IPS DF 4.7 (cell line): Measurements from ENCODE around the gene SH3BGRL.
A peak's percentile ranks its signal among the peaks of the same experiment; 100 is the strongest.

ENCODE experiments used
- DNase-seq: peaks from one replicate; pipeline ENCODE4 v3.0.0-alpha.2; 2013; ENCODE audit warnings: low spot score; ENCODE audit errors: extremely low read depth

Gene SH3BGRL

DNA sequence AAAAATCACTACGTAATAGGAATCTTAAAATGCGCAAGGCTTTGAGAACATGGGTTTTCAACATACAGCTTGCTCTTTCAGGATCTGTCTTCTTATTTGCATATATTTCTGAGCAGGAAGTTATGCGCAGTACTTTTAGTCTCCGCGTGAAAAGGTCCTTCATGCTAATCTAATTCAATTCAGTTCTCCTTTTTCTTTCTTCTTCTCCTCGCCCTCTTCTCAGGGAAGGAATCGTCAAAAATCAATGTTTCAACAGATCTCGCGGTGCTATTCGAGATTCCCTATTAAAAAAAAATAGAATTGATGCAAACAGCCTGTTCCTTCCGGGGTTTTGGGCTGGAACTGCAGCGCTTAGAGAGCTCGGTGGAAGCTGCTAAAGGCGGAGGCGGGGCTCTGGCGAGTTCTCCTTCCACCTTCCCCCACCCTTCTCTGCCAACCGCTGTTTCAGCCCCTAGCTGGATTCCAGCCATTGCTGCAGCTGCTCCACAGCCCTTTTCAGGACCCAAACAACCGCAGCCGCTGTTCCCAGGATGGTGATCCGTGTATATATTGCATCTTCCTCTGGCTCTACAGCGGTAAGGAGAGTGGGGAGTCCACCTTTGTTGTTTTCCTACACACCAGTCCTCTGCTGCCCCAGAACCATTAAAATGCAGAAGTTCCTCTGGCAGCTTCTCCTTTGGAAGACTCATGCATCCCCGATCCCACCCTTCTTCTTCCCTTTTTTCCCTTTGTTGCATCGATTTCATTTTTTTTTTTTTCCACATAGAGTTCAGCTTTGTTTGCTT lies at the start of gene SH3BGRL, which contains the start of gene HMGN5:
SH3BGRL (plus strand) TSS at position 432 of the 785 bp plus-strand sequence; CDS start at position 531, 99 bp downstream.
HMGN5 (minus strand) TSS at position 243 of the 785 bp plus-strand sequence. CDS start 80,364 bp downstream, outside the sequence.
- peak; percentile 30 for DNase-seq

DNA sequence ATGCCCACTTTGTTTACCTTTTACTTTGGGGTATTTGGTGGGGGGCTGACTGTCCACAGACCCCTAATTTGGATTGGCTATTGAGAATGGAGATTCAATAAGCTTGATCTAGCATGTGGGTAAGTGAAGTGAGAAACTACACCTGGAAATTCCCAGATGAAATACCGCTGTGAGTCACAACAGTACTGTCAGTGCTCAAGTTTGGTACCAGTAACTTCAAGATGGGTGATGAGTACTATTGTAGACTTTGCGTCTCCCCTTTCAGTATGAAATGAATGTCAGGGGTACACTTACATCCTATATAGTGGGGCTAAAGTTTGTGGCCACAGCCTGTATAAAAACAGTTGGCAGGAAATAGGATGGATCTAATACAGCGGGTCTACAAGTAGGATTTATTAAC lies 33.5 kb upstream of the SH3BGRL start:
- DNase-seq, result no peak

DNA sequence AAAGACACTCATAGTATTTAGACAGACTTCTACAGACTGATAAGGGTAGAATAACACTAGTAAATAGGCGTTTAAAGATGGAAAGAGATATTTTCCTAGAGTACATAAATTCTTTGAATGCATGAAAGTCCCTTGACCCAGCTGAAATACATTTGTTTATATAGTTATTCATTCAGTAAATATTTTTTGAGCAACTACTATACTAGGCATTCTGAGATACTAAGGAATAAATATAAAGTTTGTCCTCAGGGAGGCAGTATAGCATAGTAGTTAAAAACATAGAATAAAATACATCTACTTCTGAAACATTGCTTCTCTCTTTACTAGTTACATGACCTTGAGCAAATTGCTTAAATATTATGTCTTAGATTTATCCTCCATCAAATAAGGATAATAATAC lies 27.6 kb upstream of the SH3BGRL start:
- DNase-seq, result no peak

DNA sequence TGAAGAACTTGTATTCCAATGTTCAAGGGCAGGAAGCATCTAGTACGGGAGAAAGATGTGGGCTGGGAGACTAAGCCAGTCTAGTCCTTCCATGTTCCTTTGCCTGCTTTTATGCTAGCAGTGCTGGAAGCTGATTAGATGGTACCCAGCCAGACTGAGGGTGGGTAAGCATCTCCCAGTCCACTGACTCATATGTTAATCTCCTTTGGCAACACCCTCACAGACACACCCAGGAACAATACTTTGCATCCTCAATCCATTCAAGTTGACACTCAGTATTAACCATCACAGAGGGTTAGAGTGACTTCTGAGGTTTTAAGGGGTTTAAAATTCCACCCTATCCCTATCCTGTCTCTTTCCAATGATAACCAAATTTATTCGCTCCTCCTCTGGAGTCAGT lies 6.6 kb upstream of the SH3BGRL start:
- no peak for DNase-seq

DNA sequence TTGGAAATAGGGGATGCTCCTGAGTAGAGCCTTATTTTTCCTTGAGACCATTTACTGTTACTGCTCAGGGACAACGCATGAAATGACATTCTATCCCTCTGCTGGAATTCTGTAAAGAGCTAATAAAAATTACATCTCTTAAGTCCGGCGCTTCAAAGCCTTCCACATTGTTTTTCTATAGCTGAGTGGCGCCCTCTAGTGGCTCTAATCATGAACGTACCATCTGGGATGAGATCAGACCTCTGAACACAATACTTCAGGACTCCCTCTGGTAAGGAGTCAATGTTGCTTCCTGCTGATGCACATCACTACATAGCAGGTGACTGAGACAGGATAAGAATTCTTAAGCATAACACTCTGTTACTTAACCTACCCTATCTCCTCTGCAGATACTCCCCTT lies 6.2 kb upstream of the SH3BGRL start:
- no peak for DNase-seq

DNA sequence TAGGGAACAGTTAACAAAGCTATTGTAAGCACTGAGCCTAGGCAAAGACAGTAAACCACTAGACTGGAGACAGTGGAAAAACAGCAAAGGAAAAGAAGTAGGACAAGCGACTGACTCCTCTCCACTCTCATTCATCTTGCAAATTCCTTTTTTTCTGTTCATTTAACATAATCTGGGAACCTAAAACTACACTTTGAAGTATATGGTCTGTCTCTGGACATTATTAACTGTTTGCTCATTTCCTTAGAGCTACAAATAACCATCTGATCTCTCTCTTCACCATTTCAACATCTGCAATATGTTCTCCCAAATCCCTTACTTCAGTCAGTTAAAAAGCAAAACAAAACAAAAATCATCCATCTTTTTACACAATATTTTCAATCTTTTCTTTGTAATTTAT lies 831 bp upstream of the SH3BGRL start:
- no peak for DNase-seq

DNA sequence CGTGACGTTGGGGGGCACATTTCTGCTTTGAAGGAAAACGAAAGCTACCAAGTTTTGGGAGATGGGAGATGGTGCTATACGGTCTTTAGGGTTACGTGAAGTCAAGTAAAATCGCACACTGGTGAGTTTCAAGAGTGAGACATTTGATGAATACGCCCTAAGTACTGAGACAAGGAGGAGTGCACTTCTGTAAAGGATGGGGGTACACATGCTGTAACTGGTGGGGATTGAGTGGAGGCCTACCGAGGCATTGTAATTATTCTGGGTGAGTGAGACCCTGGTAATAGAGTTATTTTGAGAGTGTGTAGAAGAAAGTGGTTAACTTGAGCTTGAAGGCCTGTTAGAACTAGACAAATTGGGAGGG lies 536 bp downstream of the SH3BGRL start:
- no peak for DNase-seq

DNA sequence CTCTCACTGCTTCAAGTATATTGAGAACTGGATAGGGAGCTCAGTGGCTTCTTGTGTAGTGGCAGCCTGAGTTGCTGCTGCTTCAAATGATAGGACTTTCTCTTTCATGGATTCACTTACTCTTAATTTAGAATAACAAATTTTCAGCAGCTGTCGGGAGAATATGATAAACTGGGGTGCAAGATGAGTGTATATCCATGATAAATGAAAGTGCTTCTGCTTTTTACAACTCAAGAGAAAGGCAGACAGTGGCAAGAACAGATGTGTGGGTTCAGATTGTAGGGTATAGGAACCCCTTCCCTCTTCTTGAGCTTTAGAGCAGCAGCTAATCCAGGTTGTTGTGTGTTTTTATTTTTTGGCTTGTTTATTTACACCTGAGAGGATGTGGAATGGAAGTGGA lies 1.0 kb downstream of the SH3BGRL start:
- DNase-seq, result no peak

DNA sequence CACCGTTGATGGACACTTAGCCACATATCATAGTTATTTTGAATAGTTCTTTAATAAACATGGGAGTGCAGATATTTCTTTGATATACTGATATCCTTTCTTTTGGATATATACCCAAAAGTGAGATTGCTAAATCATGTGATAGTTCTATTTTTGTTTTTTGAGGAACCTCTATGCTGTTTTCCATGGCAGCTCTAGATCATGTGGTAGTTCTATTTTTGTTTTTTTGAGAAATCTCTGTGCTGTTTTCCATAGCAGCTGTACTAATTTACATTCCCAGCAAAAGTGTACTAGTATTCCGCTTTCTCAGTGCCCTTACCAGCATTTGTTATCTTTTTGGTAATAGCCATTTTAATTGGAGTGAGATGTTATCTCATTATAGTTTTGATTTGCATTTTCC lies 3.6 kb downstream of the SH3BGRL start:
- no peak for DNase-seq

DNA sequence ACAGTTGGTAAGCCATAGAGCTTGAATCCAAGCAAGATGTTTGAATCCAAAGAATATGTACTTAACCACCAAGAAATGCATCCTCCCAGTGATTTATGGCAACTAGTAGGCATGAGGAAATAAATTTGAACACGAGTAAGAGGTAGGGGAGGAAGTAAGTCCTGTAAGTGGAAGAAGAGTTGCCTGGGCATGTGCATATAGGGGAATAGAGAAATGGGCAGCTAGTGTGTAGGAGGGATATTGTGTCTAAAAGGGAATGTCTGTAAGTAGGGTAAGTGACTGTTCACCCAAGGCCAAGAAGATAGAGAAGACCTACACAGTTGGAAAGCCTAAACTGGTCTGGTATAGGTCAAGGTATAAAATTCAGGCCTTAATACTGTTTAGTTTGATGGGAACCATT lies 4.6 kb downstream of the SH3BGRL start:
- no peak for DNase-seq

DNA sequence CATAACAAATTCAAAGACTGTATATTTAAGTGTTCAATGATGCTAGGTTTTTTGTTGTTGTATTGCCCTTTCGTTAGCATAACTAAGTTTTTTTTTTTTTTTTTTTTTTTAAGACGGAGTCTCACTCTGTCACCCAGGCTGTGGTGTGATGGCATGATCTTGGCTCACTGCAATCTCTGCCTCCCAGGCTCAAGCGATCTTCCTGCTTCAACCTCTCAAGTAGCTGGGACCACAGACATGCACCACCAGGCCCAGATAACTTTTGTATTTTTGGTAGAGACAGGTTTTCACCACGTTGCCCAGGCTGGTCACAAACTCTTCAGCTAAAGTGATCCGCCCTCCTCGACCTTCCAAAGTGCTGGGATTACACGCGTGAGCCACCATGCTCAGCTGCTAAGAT lies 7.0 kb downstream of the SH3BGRL start:
- DNase-seq, result no peak

DNA sequence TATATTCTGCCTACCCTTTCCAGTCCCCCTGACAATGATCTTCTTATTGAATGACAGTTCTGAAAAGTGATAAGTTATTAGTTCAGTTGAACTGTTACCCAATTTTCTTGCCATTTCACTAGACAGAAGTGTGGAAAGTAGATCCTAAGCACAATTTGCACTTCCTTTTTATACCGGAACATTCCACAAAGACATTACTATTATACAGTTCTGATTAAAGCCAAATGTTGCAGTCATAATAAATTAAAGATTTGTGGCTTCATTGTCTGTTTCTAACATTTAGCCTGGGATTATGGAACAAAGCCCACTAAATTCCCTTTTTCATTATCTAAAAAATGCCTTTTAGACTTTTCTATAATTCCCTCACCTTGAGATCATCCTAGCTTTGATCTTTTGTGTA lies 13.8 kb downstream of the SH3BGRL start:
- DNase-seq, result no peak

DNA sequence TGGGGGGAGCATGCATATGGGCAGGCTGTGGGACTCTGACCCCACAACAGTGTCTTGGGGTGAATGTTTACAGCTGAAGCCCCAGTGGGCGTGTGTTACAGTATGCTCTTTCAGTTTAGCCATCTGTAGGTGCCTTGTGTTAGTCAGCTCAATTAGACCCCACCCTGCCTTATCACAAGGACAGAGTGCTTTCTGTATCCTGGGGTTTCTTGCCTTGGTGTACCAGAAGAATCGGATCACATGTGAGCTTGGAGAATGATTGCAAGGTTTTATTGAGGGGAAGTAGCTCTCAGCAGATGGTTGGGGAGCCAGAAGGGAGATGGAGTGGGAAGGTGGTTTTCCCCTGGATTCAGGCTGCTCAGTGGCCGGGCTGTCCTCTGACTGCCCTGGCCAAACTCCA lies 27.3 kb downstream of the SH3BGRL start:
- no peak for DNase-seq

DNA sequence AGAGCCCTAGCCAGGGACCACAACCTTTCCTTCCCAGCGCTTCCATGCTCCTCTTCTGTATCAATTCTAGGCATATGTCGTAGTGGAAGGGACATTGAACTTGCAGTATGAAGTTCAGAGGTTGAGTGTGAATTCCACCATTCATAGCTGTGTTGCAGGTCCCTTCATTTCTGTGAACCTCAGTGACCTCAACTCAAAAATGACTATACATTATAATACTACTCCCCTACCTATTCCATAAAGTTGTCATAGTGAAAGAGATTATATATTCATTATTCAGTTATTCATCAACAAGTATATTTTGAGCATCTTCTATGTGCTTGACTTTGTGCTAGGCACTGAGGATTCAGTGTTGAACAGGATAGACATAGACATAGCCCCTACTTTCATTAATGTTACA lies 28.0 kb downstream of the SH3BGRL start:
- no peak for DNase-seq

DNA sequence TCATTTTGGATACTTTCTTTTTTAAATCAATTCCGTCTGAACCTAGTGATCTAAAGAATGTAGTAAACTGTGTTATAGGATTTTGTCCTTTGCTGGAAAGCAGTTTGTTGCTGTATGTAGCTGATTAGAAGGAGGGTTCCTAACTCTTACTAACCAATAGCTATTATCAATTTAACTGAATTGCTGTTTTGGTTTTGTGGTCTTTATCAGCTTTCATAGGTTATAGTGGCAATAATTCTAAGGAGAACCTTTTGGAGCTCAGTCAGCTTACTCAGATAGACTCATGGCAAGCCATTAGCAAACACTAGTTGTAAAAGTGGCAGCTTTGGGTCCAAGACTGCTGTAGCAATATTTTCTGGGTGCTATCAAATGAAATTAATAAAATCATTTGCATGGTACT lies 29.6 kb downstream of the SH3BGRL start:
- no peak for DNase-seq

DNA sequence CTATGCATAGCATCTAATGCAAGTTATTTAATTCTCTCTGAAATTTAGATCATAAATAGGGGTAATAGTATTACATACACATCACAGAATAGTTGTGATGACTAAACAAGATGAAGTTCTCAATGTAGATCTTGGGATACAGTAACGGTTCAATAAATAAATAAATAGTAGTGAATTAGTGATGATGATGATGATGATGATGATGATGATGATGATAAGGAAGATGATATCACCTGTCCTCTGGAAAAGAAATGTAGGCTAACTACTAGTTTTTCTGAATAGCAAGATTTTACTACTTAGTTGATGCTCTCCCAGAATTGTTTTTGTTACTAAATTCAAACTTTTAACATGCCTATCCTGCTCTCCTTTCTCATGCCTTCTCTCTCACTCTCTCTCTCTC lies 30.3 kb downstream of the SH3BGRL start:
- no peak for DNase-seq

DNA sequence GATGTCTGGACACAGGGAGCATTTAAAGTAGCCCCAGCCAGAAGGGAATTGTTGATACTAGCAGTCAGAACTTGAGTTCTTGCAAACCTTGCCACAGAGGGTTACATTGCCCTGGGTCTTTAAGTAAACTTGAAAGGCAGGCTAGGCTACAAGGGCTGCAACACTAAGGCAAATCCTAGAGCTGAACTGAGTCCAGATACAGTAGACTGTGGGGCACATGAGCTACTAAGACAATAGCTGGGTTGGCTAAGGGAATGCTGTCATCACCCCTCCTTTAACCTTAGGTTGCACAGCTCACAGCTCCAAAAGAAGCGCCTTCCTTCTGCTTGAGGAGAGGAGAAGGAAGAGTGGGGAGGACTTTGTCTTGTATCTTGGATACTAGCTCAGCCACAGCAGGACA lies 35.6 kb downstream of the SH3BGRL start:
- no peak for DNase-seq

DNA sequence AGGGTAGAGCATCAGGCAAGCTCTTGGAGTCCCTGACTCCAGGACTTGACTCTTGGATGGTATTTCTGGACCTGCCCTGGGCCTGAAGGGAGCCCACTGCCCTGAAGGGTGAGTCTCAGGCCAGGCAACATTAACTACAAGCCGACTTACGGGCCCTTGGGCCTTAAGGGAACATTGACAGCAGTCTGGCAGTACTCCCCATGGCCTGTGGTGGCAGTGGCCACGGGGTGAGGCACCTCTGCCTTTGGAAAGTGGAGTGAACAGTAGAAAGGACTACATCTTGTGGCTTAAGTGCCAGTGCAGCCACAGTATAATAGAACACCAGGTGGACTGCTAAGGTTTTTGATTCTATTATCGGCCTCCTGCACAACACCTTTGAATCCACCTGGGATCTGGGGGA lies 36.3 kb downstream of the SH3BGRL start:
- DNase-seq, result no peak

DNA sequence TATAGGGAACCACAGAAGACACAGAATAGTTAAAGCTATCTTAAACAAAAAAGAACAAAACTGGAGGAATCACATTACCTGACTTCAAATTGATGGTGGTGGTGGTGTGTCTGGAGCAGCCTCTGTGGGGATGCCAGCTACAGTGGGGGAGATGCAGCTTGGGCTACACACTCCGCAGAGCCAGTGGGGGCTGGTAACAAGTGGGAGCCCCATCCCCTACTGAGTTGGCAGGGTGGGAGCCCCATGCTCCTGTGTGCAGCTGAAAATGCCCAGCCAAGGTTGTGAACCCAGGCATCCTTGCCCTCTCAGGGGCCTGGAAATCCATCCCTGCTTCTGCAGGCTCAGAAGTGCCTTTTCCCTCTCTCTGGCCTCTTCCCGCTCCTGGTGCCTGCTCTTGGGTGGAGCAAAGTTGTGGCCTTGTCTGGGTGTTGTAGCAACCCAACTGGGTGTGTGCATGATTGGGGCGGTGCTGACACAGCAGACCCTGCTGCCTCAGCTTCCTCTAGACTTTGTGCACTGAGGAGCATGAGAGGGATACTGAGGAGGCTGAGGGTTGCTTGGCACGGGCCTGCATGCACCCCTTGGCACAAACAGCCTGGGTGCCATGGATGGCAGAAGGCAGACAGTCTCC lies 38.9 kb downstream of the SH3BGRL start:
- no peak for DNase-seq

DNA sequence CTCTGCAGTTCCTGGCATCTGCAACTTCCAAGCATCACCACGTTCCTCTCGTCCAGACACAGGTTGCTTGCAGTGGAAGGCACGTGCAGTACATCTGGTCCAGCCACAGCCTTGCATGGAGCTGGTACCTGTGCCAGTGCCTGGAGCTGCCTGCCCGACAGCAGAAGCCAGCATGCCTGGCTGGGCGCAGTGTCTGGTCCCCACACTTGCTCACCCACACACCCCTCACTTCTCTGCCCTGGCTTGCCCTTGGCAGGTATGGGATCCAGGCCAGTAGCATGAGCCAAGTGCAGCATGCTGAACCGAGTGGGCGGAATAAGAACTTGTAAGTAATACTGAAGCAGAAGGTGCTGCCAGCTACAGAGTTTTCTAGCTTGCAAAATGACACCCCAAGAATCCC lies 39.9 kb downstream of the SH3BGRL start:
- no peak for DNase-seq

DNA sequence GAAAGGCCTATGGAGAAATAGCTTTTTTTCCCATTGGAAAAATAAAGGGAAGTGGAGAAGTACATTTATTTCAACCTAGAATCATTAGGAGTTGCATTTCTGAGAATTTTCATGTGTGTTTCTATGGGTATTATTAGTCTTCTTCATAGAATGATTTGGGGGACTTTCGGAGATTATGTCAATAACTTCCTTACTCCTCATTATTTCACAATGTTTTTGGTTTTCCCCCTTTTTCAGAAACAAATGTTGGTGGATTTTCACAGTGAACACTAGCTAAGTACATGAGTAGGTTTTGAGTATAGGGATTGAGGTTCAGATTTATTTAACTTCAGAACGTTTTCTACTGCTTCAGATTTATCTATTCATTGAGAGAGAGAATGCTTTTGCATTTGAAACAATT lies 54.0 kb downstream of the SH3BGRL start:
- DNase-seq, result no peak

DNA sequence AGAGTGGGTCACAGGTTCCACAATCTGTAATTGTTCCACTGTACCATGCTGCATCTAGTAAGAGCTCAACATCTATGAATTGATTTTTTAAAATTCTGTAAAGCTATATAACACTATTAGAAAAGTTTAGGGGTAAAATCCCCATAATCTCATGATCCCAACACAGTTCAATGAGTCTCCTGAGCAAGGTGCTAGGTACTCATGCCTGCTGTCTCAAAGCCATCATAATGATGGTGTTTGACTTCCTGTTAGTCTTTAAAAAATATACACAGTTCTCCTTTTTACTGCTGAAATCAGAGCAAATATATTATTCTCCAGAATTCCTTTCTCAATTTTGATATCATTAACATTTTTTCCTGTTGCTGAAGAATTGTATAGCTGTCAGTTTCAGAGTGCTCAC lies 55.9 kb downstream of the SH3BGRL start:
- no peak for DNase-seq

DNA sequence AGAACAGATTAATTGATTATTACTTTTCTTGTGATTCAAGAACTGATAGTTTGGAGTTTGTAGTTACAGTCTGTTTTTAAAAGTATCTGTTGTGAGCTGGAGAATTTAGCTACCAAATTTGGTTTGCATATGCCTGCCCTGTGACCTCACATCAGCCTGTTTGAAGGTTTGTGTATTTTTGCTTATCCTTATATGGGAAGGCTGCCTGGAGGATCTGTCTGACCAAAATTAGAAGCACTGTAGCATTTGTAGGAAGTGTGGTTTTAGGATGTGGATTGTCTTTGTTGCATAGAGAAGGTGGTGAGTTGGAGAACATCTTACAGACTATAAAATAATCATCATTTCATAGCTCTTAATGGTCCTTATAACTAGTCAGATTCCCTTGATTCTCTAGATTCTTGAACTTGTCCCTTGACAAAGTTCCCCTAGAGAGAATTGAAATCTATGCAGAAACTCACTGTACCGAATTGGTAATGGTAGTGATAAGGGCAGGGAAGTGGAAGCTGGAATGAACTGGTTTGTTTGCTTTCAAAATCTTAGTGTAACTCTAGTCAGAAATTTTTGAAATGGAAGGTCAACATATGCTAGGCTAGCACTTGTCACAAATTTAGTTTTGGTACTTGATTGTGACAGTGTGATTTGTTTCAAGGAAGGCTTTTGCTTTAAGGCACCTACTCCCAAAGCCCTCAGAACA lies 57.3 kb downstream of the SH3BGRL start:
- no peak for DNase-seq
